Glomerular visceral epithelial cell (primary cell): ENCODE data around the gene LRRC8D.

Experiments
- DNase-seq: peaks from one replicate; pipeline ENCODE4 v3.0.0-alpha.2; 2016; ENCODE audit errors: extremely low spot score

LRRC8D gene

DNA sequence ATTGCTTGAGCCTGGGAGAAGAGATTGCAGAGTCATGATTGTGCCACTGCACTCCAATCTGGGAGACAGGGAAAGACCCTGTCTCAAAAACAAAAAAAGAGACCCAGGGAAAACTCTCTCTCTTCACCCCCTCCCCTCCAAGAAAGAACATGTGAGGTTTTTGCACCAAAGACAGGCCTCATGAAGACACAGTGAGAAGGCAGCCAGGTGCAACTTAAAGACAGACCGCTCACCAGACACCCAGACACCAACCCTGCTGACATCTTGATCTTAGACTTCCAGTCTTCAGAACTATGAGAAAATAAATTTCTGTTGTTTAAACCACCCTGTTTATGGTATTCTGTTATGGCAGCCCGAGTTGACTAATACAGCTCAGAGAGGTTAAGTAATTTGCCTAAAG is 13.3 kb upstream of the LRRC8D start:
- no peak for DNase-seq

DNA sequence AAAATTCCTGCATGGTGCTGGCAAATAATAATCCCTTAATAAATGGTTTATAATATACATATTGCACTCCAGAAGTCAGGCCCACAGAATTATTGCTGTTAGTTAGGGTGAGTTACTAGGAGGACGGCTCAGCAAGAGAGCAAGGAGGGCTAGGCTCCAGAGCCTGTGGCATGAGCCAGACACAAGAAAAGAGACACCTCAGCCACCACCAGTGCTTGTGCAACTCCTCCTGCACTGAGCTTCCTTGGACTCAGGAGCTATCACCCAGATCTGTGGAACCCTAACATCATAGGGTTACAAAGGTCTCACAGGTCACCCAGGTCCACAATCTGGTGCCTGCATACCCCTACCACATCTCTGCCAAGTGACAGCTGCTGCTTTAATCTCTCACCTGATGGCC is 12.8 kb upstream of the LRRC8D start:
- no peak for DNase-seq

DNA sequence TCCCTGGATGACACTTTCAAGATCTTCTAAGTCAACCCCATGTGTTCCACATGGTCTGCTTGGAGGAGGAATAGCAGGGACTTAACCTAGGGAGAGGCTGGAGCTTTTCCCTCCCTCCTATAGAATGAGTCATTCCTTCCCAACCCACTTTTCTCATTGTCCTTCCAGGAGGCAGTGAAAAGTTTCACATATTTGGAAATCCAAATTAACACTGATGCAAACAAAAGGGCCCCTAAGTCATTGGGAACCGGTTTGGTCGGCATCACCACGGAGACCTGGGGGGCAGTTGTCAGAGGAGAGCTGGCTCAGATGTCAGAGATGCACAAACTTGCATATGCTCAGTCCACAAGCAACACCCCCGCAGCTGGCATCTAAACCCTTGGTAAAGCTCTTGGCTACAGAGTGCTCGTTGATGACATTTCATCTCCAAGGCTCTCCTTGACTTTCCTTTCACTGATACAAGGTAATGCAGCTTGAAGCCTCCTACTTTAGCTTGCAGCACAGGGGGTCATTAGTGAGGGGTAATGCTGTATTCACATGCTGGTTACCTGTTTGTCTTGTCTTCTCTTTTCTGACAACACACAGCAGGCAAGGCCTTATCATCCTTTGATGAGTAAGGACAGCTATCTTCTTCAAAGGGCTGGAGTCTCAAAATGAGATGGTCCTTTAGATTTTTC is 12.3 kb upstream of the LRRC8D start:
- peak; percentile 35 for DNase-seq

DNA sequence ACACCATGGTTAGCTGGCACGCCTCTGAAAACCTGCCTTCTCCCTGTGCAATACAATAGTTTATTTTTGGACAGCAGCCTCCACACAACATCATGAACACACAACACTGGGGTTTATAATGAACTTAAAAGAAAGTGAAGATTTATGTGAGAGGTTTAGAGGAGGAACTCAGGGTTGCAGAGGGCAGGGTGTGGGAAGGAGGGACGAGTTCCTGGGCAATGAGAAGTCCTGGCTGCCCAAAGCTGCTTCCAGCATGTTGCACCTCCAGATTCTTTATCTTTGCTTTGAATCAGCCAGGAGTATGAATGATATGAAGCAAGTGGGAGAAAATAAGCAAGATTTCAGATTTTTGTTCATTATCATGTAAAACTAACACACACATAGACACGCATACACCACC is 11.3 kb upstream of the LRRC8D start:
- DNase-seq = no peak

DNA sequence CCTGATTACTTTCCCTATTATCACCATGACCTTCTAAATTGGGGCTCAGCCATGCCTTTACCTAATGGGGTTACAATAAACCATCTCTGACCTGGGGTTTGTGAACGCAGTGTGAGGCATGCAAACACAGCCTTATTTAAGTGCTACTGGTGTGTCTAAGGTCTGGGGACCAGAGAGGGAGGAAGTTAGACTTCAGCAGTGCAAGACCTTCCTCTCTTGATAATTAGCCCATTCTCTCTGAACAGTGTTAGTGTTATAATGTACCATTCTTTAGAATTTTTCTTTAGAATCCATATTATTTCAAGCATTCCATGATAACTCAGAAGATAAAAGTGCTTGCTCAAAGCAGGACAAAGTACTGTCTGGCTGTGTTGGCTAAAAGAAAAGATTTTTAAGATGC is 10.5 kb upstream of the LRRC8D start:
- DNase-seq = no peak

DNA sequence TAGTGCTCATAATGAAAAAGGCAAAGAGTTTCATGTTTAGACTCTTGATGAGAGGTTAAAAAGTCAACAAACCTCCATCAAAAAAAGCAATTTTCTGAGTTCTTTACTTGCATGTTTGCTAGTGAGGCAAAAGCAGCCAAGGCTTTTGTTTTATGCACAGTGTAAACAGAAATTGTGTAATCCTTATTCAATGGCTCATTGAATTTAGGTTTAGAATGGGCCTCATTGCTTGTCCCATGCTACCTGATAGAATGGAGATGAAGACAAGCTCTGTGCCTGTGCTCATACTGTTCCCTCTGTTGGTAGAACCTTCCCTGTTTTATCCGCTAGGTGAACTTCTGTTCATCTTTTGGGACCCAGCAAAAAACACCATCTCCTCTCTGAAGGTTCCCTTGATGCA is 10.0 kb upstream of the LRRC8D start:
- DNase-seq = no peak

DNA sequence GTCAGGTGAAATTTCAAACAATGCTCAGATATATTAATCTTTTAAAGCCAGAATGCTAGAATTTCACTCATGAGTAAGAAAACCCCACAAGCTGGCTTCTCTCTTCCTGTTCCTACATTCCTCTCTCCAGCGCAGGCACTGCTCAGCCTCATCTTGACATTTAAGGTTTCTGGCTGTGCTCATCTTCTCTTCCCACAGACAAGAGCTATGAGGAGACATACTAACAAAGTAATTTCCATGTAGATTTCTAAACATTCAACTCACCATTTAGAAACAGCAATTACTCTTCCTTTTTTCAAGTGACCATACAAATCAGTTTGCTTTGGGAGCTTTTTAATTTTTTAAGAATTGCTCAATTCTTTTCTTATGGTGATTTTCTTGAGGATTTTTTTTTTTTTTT is 7.8 kb upstream of the LRRC8D start:
- DNase-seq = no peak

DNA sequence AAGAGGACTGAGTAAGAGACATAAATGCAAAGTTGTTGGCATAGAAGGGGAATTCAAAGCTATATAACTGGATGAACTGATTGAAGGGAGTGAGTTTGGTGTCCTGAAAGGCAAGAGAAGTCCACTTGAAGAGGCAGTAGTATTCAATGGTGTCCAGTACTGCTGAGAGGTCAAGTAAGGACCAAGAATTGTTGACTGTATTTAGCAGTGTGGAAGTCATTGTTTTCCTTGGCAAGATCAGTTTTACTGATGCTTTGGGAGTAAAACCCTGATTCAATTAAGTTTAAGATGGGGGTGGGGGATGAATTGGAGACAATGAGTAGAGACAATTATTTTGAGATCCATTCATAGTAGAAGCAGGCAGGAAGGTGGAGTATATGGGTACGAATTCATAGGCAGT is 5.8 kb upstream of the LRRC8D start:
- DNase-seq = no peak

DNA sequence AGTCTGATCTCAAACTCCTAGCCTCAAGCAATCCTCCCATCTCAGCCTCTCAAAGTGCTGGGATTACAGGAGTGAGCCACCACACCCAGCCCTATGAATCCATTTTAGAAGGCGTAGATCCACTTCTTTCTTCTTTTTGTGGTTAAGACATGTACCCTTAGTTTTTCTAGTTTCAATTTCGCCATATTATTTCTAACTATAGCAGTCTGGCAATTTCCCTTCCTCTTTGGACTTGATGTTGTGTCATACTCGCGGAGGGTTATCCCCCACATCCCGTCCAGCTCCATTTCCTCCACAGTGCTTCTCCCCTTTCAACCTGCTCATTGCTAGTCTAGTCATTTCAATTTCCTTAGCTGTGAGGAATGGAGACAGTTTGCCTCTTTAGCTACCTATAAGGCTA is 5.2 kb upstream of the LRRC8D start:
- DNase-seq = no peak

DNA sequence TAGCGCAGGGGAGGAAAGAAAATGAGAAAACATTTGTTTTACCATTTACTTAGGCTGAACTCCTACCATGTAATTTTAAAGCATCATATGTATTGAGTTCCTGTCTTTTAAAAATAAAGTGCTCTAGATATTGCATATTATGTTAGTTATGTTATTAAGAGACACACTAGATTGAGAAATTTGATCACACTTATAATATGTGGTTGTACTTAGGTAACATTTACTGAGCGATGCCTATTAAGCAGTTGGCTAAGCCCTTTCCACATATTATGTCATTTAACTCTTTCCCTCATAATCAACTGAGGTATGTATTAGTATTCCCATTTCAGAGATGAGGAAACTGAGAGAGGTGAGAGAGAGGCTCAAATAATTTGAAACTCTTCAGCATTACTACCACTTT is 4.5 kb upstream of the LRRC8D start:
- DNase-seq = no peak

DNA sequence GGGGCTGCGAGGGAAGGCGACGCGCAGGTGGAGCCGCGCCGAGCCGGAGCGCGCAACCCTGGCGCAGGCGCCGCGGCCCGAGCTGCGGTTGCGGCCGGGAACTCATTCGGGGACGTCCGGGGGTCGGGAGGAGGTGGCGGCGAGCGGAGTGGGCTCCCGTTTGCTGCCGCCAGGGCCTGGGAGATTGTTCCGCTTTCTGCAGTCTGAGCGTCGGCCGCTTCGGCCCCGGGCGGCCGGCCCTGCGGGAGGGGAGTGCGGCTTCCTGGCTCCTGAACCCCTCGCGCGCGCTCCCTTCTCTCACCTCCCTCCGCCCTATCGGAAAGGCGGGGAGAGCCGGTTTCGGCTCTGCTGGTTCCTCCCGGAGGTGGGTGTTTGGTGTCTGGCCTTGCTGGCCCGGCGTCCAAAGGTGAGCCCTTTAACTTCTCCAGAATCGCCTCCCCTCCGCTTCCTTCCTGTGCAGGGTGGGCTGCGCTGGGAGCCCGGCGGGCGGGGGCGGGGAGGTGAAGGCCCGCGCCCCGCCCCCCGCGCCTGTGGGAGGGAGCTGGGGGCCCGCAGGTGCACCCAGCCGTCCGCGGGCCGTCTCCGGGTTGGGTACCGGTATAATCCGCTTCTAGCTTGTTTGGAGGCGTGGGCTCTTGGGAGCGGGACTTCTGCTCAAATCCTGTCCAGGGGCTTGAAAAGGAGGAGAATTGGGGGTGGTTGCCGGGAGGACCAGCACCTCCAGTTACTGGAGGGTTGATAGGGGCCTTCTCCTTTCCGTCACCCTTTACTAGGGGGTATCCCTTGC is 683 bp downstream of the LRRC8D start:
- DNase-seq = peak; percentile 53

DNA sequence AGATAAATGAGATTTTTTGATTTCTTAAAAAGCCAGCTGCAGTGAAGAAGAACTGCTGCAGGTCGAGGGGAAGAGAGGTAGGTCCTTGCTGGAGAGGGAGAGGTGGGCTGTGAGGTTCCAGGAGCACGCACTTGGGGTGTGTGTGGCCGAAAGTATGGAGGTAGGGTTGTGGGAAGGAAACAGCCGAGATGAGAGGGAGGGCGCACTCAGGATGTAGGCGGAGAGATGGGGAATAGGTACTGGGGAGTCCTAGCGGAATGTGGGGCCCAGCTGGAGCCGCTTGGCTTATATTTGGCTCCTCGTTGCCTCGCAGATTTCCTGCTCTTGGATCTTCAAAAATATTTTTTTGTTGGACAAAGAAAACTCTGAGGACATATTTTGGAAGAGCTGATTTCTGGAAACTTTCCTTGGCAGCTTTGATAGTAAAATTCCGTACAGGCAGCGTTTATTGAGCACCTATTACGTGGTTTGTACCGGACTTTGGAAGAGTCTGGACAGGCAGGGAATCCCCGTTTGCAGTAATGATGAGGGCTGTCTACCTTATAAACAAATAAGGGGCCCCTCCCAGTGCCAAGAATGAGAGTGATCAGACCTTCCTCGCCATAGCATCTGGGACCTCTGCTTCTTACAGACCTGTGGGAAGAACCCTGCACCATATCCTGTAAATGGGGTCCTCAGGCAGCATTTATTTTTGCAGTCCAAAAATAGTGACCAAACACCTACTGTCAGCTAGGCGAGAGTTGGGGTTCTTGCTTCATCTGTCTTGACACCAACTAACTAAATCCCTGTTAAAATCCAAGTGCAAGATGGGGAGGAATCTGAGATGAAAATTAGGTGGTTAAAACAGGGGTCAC is 1.5 kb downstream of the LRRC8D start:
- DNase-seq = no peak

DNA sequence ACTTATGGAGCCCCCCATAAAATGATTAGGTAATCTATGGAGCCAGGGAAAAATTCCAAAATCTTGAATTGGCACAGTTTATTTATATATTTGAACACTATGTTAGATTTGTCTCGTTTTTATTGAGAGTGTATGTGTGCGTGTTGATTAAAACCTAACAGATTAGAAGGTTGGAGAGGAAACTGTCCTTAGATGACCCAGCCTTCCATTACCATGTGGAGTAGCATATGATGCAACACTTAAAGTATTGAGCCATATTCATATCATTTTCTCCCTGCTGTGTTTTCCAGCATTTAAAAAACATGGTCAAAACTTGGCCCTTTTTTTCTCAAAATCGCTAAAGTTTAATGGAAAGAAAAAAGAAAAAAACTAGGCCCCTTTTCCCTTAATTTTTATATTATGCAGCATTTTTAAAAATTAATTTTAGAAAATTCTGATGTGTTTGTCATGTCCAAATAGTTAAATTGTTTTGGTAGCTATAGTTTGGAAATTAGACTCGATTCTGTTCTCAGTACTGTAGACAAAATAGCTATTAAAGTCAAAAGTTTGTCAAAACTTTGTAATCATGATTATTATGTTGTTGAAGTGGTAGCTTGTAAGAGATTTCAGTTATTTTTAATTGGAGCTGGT is 2.3 kb downstream of the LRRC8D start:
- peak; percentile 23 for DNase-seq

DNA sequence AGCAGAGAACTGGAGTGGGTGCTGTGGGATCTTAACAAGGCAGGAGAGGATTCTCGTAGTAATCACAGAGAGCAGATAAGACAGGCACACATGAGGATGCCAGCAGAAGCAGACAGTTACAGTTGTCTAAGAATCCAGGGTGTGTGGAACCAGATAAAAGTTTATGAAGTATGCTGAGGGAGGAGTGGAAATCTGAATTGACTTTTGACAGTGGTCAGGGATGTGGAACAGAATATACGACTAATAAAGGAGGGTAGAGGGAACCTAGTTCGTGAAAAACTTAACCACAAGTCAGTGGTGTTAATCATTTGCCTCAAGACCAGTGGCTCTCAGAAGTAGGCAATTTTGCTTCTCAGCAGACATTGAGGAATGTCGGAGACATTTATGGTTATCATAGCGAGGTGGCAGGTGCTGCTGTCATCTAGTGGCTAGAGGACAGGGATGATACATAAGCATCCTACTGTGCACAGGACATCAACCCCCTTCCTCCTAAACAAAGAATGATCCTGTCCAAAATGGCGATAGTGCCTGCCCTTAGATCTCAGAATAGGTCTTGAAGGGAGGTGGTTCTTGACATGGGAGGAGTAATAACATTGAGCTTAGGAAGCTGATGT is 3.0 kb downstream of the LRRC8D start:
- peak; percentile 80 for DNase-seq

DNA sequence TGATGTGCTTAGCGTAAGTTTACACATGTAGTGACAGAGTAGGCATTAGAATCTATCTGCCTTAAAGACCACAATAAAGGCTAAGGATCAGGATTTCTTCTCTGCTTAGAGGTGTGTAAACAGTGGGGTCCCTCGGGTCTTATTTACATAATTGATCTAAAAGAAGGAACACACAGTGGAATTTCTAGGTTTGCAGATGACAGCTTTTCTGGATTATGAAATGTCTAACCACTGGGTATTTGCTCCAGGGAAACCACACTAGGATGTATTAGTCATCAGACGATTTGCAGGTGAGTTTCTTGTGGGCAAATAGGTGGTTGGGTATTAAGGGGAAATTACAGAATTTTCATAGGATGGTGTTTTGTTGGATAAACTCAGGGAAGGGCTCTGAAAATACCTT is 5.8 kb downstream of the LRRC8D start:
- peak; percentile 52 for DNase-seq

DNA sequence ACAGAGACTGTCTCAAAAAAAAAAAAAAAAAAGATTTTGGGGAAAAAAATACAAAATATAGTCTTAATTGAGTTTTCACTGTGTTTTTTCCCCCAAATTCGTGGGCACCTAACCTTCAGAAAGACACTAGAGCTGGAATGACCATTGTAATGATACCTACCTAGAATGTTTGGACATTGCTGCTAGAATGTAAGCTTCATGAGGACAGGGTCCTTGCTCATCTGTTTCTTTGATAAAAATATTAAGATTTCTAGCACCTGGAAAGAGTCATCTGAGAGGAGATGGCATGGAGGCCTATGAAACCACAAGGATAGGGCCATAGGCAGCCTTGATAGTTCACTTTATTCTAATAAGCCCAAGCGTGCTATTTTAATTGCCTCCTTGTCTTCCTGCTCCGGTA is 6.5 kb downstream of the LRRC8D start:
- DNase-seq = no peak

DNA sequence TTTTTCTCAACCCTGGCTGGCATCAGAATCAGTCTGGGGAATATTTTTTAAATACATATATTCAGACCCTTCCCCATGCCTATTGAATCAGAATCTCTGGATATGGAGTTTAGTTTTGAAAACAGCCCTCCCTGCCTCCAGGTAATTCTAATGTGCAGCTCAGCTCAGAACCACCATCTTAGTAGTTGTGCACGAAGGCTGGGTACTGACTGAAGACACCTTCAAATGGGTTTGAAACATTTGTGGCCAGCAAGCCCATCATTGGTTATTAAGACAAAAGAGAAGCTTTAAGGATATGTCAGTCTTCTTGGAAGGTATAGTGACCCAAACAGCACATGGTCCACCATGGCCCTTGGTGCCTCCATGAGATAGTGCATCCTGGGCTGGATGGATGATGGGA is 7.1 kb downstream of the LRRC8D start:
- DNase-seq = no peak

DNA sequence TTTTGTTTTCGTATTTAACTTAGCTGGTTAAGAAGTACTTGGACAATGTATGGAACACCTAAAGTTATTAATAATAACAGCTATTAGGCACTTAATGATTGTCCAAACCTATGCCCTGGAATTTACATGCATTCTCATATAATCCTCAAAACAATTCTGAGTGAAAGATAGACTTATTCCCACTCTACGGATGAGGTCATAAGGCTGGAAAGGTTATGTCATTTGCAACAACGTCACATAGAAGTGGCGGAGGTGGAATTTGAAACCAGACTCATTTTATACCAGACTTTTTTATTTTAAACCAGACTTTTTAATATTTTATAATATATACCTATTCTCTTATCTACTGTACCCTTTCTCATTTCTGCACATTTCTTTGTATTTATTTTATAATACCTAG is 8.4 kb downstream of the LRRC8D start:
- no peak for DNase-seq

DNA sequence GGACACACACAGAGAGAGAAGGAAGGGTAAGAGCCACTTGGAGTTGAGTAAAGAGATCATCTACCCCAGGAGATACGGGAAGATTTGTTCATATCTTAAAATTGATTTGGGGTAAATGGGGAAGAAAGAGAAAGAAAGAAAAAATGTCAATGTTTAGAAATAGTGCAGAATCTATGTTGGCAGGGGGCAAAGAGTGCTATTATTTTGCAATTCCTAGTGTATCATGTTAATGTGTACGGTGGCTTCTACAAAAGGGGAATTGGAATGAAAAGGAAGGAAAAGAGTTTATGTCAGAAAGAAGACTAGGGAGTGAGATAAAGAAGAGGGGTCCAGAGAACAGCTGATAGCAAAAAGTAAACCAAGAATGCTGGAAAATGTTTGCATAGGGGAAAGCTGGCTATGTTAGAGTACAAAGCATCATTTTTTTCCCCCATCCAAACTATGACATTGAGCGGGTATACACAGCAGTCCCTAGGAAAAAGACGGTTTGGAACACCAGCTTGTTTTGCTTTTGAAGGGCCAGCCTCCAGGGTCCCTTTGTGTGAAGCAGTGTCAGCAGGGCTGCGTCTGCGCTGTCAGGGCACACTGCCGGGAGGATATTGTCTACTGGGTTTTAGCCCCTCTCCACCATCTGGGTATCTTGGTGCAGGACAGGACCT is 10.8 kb downstream of the LRRC8D start:
- DNase-seq = no peak

DNA sequence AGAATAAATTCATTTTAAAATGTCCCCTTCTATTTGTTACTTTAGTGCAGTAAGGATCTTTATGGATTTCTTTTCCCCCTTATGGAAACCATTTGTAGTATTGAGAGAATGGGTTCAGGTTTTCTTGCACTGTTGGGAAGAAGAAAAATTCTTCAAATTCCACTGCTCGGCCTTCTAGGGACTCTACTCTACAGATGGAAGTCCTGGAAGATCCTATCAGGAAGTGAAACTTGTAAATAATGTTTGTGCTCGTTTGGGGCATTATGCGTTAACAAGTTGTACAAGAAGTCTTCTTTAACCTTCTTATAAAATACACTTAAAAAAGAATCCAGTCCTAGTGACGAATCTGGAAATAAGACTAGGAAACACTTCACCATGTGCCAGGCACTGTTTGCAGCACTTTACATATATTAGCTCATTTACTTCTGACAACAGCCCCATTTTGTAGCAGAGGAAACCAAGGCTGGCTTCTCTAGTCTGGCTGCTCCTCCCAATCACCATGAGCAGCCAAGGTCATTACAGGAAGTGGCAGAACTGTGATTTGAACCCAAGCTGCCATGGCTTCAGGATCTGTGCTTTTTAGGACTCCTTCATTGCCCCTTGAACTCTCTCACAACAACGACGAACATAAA is 11.8 kb downstream of the LRRC8D start:
- no peak for DNase-seq
